K562 (cell line): ENCODE data around the gene DLAT. TPM values are rescaled to one million over a fixed set of nuclear protein-coding genes. Genes with fewer than 3 reads are reported as not detected.
"Not testable (repeated sequence)": the region's sequence is repeated elsewhere in the genome, so short reads cannot be mapped to it uniquely, and the experiment has no call there.

Experiments used
- ATAC-seq: fragments of 200-7000 bp; cut with Tn5 transposase; 3 replicates; pipeline ENCODE4 v1.9.1; 2020; ENCODE audit warnings: moderate library complexity
- BruUV-seq: library from RNA; stranded (reverse); fragments of 400-500 nt; replicated peaks from 2 replicates; lab custom pipeline; 2021; lab: Mats Ljungman, UMichigan
- CTCF ChIA-PET: fragments of 300-600 bp; formaldehyde crosslinking; extraction: SDS; loops from one replicate; lab custom pipeline; 2021; ENCODE audit warnings: low intra/inter-chr PET ratio; lab: Yijun Ruan, JAX
- POLR2A ChIA-PET: fragments of 300-600, 350-650 bp; sonication (Branson Sonifier 250); formaldehyde crosslinking; extraction: SDS; loops from one replicate; lab custom pipeline; 2021; ENCODE audit warnings: antibody characterized with exemption, inconsistent platforms; lab: Yijun Ruan, JAX
- DNase-seq, 4 experiments: peaks; one replicate each; pipeline versions ENCODE4 v3.0.0 to v3.0.0-alpha.2; 2011 to 2018; ENCODE audit warnings: low spot score in 3 of 4, mixed read lengths in 3 of 4; ENCODE audit errors: extremely low read depth in 1 of 4
- FAIRE-seq: peaks from 2 replicates; lab custom pipeline; 2011; peaks lifted over from hg19 to GRCh38; lab: Jason Lieb, UNC
- H2AFZ ChIP-seq: 2 replicates; pipeline ENCODE4 v1.6.0; 2011; ENCODE audit warnings: low read depth, low read length, control low read depth, inconsistent platforms
- H3K27ac ChIP-seq: fragments of 200-600 bp; 3 replicates; pipeline ENCODE4 v1.8.0; 2011; ENCODE audit warnings: low read depth, mild to moderate bottlenecking, control low read depth, inconsistent platforms, low read length, moderate library complexity, mixed read lengths; ENCODE audit errors: extremely low read depth
- H3K27me3 ChIP-seq, 2 experiments: fragments of 300-600 bp in 1 of 2; 2 replicates in 1 of 2; 3 replicates in 1 of 2; pipeline versions ENCODE4 v1.6.0 to v1.8.0; 2011; ENCODE audit warnings: inconsistent platforms in 2 of 2, low read length in 2 of 2, mild to moderate bottlenecking in 1 of 2, mixed read lengths in 1 of 2, moderate library complexity in 1 of 2; ENCODE audit not compliant: control insufficient read depth in 2 of 2, insufficient read depth in 2 of 2
- H3K36me3 ChIP-seq: fragments of 300-600 bp; 3 replicates; pipeline ENCODE4 v1.8.0; 2011; ENCODE audit warnings: mild to moderate bottlenecking, low read length, inconsistent platforms; ENCODE audit not compliant: control insufficient read depth, insufficient read depth
- H3K4me1 ChIP-seq, 2 experiments: fragments of 200-600 bp in 1 of 2; replicated peaks in 1 of 2; 2 replicates in 1 of 2; 3 replicates in 1 of 2; pipeline versions ENCODE4 v1.5.1 to v1.8.0; 2011; ENCODE audit warnings: inconsistent platforms in 2 of 2, low read length in 2 of 2, mild to moderate bottlenecking in 1 of 2, mixed read lengths in 1 of 2, moderate library complexity in 1 of 2; ENCODE audit not compliant: control insufficient read depth in 2 of 2, insufficient read depth in 2 of 2
- H3K4me2 ChIP-seq: 2 replicates; pipeline ENCODE4 v1.6.1; 2011; ENCODE audit warnings: low read length, control low read depth, inconsistent platforms, mixed read lengths; ENCODE audit not compliant: insufficient read depth
- H3K4me3 ChIP-seq: fragments of 200-600 bp; sonication (generic), shearing (Covaris generic); 2 replicates; pipeline ENCODE4 v1.5.1; 2016; ENCODE audit warnings: control low read depth, inconsistent platforms
- H3K79me2 ChIP-seq: fragments of 200-600 bp; 3 replicates; pipeline ENCODE4 v1.8.0; 2011; ENCODE audit warnings: low read length, inconsistent platforms; ENCODE audit not compliant: control insufficient read depth, insufficient read depth
- H3K9ac ChIP-seq, 2 experiments: 2 replicates each; pipeline versions ENCODE4 v1.6.0 to v1.6.1; 2011; ENCODE audit warnings: low read depth in 2 of 2, low read length in 2 of 2, control low read depth in 1 of 2, inconsistent platforms in 1 of 2, mild to moderate bottlenecking in 1 of 2, mixed read lengths in 1 of 2; ENCODE audit not compliant: insufficient read depth in 1 of 2
- H3K9me1 ChIP-seq: one replicate; pipeline ENCODE4 v1.6.0; 2011; ENCODE audit warnings: inconsistent platforms, mild to moderate bottlenecking, low read length, moderate library complexity; ENCODE audit not compliant: control insufficient read depth, insufficient read depth
- H3K9me3 ChIP-seq: replicated peaks from 2 replicates; pipeline ENCODE4 v1.5.1; 2011; ENCODE audit warnings: low read depth, low read length, inconsistent platforms; ENCODE audit not compliant: control insufficient read depth, insufficient read depth
- H4K20me1 ChIP-seq: replicated peaks from 2 replicates; pipeline ENCODE4 v1.6.1; 2011; ENCODE audit warnings: low read length, inconsistent platforms, mixed read lengths; ENCODE audit not compliant: control insufficient read depth, insufficient read depth
- BCOR ChIP-seq: fragments of 450-650 bp; IDR thresholded peaks from 2 replicates; pipeline ENCODE4 v1.6.1; 2016
- ELF1 ChIP-seq: fragments of 200-800 bp; sonication (Bioruptor generic); IDR thresholded peaks from 2 replicates; pipeline ENCODE4 v1.6.1; 2016; ENCODE audit warnings: missing genetic modification characterization, missing compliant biosample characterization
- ERF ChIP-seq: fragments of 450-650 bp; formaldehyde crosslinking; IDR thresholded peaks from 2 replicates; pipeline ENCODE4 v1.4.0; 2020; ENCODE audit warnings: mild to moderate bottlenecking, mixed read lengths
- FOSL1 ChIP-seq: fragments of 200-800 bp; sonication (Bioruptor generic); conservative IDR thresholded peaks from 2 replicates; pipeline ENCODE4 v1.6.1; 2016; ENCODE audit warnings: missing genetic modification characterization, missing compliant biosample characterization
- VEZF1 ChIP-seq: fragments of 200-800 bp; sonication (Bioruptor generic); IDR thresholded peaks from 2 replicates; pipeline ENCODE4 v1.6.1; 2017; ENCODE audit warnings: missing genetic modification characterization, missing compliant biosample characterization
- ZBTB17 ChIP-seq: fragments of 450-650 bp; formaldehyde crosslinking; IDR thresholded peaks from 2 replicates; pipeline ENCODE4 v1.4.0; 2020; ENCODE audit warnings: mild to moderate bottlenecking
- ZNF146 ChIP-seq: IDR thresholded peaks from one replicate; pipeline ENCODE4 v1.6.1; 2018; ENCODE audit warnings: missing compliant biosample characterization; ENCODE audit not compliant: unreplicated experiment
- WGBS: fragments of 100-300 bp; shearing (Covaris generic); methylation state at CpG from one replicate; pipeline ENCODE4 v1.1.6; 2016; ENCODE audit warnings: low coverage, mixed read lengths; ENCODE audit not compliant: insufficient coverage; ENCODE audit errors: missing lambda C conversion rate; 5-methylcytosine and 5-hydroxymethylcytosine counted together
- in situ Hi-C: fragments of 300-500 bp; cut with MboI; formaldehyde crosslinking; loops from 4 replicates; pipeline ENCODE4 v1.15.0; 2018; ENCODE audit warnings: inconsistent platforms, mixed read lengths
- intact Hi-C: fragments of 100-400 bp; cut with micrococcal nuclease; formaldehyde crosslinking; loops from 2 replicates; pipeline ENCODE4 v1.14.2; 2022
- polyA plus RNA-seq, 8 experiments: library from polyadenylated mRNA; depleted of rRNA in 4 of 8; stranded (reverse) in 5 of 8; unstranded in 3 of 8; fragments of >200 nt; fragmentation: Nextera tagmentation in 2 of 8; fragmentation: Illumina TruSeq in 1 of 8; extraction: Ambion mirVana in 2 of 8; extraction: Trizol in 1 of 8; gene quantifications; 2 replicates each; pipeline versions ENCODE4 v1.2.1 to v1.2.3, GENCODE V29; 2011 to 2014; ENCODE audit warnings: inconsistent platforms in 1 of 8, missing spikeins in 1 of 8
- total RNA-seq, 7 experiments: library from RNA; depleted of rRNA in 6 of 7; stranded (reverse); fragments of >200 nt in 6 of 7; fragmentation: Illumina TruSeq in 2 of 7; extraction: Trizol in 2 of 7; gene quantifications; 2 replicates each; pipeline versions ENCODE4 v1.2.1 to v1.2.3, GENCODE V29; 2011 to 2021; ENCODE audit warnings: low replicate concordance in 1 of 7
- TF ChIP-seq, protein P1 (sequence below), 2 experiments: fragments of 450-650 bp; IDR thresholded peaks; 2 replicates each; pipeline ENCODE4 v1.6.1; 2016

DLAT gene
- total and polyA plus RNA-seq, 9 of the 15 experiments (the other 6 are each of a cell fraction or from before 2014, with no cell fraction given): 41.7 to 152 (median 105) TPM

DNA sequence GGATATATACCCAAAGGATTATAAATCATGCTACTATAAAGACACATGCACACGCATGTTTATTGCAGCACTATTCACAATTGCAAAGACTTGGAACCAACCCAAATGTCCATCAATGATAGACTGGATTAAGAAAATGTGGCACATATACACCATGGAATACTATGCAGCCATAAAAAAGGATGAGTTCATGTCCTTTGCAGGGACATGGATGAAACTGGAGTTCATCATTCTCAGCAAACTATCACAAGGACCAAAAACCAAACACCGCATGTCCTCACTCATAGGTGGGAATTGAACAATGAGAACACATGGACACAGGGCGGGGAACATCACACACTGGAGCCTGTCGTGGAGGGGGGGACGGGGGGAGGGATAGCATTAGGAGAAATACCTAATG is 13.8 kb upstream of the DLAT start:
- H3K4me3 ChIP-seq, H3K27ac ChIP-seq, H3K9me1 ChIP-seq, BruUV-seq, CTCF ChIA-PET, H2AFZ ChIP-seq, H4K20me1 ChIP-seq, H3K9me3 ChIP-seq, H3K79me2 ChIP-seq, H3K27me3 ChIP-seq, H3K36me3 ChIP-seq, intact Hi-C loops: not testable (repeated sequence)
- peak; percentile 71 for TF ChIP-seq ZNF146 (CRISPR knock-in tag)
- TF ChIP-seq BCOR: peak; percentile 31; the same call in 1 of the 2 replicates
- TF ChIP-seq, all 486 proteins: peak for 2; not testable (repeated sequence) for 484
- ATAC-seq, FAIRE-seq, DNase-seq, H3K4me1 ChIP-seq, in situ Hi-C loops, H3K4me2 ChIP-seq, H3K9ac ChIP-seq, POLR2A ChIA-PET: not testable (repeated sequence)
- 61% methylated on average over 4 of the region's 5 CpGs for WGBS

DNA sequence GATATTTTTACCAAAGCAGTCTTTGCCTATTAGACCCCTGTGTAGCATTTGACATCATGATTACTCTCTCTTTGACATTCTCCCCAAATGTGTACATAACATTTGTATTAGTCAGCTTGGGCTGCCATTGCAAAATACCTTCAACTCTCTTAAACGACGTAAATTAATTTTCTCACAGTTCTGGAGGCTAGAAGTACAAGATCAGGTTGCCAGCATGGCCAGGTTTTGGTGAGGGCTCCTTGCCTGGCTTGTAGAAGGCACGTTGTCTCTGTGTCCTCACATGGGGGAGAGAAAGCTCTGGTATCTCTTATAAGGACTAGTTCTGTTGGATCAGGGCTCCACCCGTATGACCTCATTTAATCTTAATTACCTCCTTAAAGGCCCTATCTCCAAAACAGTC is 12.3 kb upstream of the DLAT start:
- ChIA-PET CTCF (no interaction called here), POLR2A (interaction anchor here (1.0 kb wide), 1 partner anchor 30 kb away, joined by 5 read pairs; no protein-coding TSS in a partner anchor)
- Histone ChIP-seq H3K27ac (no peak overlapping the region), H3K9ac (no peak overlapping the region), H3K36me3 (no peaks in the 10 kb centered on the region), H3K4me3 (no peak overlapping the region), H3K4me2 (no peak overlapping the region), H3K4me1 (no peaks in the 10 kb centered on the region; a peak in 1 of 5 replicates), H3K9me1 (no peaks in the 10 kb centered on the region), H3K79me2 (no peaks in the 10 kb centered on the region), H3K9me3 (no peaks in the 10 kb centered on the region), H2AFZ (no peak overlapping the region), H4K20me1 (no peaks in the 10 kb centered on the region), H3K27me3 (no peaks in the 10 kb centered on the region)
- no peak for FAIRE-seq
- in situ Hi-C loops: no loop called here
- peak in 2 of 4 experiments; percentile 22 to 23 for DNase-seq
- ATAC-seq: no peak
- intact Hi-C loops: no loop called here
- WGBS: 23% methylated on average over 4 of the region's 4 CpGs
- BruUV-seq: no TSS peak
- TF ChIP-seq ZBTB17 (peak; percentile 88), FOSL1 (tag) (peak; percentile 27; the same call in 1 of the 2 replicates), VEZF1 (peak; percentile 39; the same call in 1 of the 2 replicates), ELF1 (no peak), ERF (CRISPR knock-in tag) (no peak)
- TF ChIP-seq, protein P1, sequence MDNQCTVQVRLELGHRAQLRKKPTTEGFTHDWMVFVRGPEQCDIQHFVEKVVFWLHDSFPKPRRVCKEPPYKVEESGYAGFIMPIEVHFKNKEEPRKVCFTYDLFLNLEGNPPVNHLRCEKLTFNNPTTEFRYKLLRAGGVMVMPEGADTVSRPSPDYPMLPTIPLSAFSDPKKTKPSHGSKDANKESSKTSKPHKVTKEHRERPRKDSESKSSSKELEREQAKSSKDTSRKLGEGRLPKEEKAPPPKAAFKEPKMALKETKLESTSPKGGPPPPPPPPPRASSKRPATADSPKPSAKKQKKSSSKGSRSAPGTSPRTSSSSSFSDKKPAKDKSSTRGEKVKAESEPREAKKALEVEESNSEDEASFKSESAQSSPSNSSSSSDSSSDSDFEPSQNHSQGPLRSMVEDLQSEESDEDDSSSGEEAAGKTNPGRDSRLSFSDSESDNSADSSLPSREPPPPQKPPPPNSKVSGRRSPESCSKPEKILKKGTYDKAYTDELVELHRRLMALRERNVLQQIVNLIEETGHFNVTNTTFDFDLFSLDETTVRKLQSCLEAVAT (IDR thresholded peaks at IDR 0.05): 0 out of 4 replicates have a peak, but pooled peaks of 1 of the 2 experiments have one; percentile 36
